Activated naive CD4-positive, alpha-beta T cell treated with anti-CD3 and anti-CD28 coated beads, Interleukin-2, amount 50 U/mL, for 24 hours (primary cell): ENCODE data around the gene DHRS7.
"Not testable (repeated sequence)": the region's sequence is repeated elsewhere in the genome, so short reads cannot be mapped to it uniquely, and the experiment has no call there.

ENCODE experiments used
- H3K27ac Mint-ChIP-seq: one replicate; pipeline ENCODE4 v1.8.0; 2021; ENCODE audit warnings: mild to moderate bottlenecking, mixed read lengths
- H3K27me3 Mint-ChIP-seq: one replicate; pipeline ENCODE4 v1.8.0; 2021; ENCODE audit warnings: mixed read lengths
- H3K36me3 Mint-ChIP-seq: one replicate; pipeline ENCODE4 v1.8.0; 2021; ENCODE audit warnings: mixed read lengths
- H3K4me1 Mint-ChIP-seq: one replicate; pipeline ENCODE4 v1.8.0; 2021; ENCODE audit warnings: mixed read lengths
- H3K4me3 Mint-ChIP-seq: one replicate; pipeline ENCODE4 v1.8.0; 2021; ENCODE audit warnings: mild to moderate bottlenecking, mixed read lengths
- H3K9me3 Mint-ChIP-seq: one replicate; pipeline ENCODE4 v1.8.0; 2021; ENCODE audit warnings: mixed read lengths

Gene DHRS7

DNA sequence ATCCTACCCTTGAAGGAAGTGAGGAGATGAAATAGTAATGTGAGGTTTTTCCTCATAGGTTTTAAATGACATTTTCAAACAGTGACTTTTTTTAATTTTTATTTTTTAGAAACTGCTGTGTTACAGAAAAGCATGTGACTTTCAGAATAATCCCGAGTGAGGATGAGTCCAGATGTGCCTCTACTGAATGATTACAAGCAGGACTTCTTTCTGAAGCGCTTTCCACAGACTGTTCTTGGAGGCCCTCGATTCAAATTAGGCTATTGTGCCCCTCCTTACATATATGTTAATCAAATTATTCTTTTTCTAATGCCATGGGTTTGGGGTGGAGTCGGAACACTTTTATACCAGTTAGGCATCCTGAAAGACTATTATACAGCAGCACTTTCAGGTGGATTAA is 57.7 kb downstream of the DHRS7 start:
- peaks cover 18% of the 10 kb centered on the region for H3K36me3 Mint-ChIP-seq
- no peaks in the 10 kb centered on the region for H3K9me3 Mint-ChIP-seq
- peaks cover 45% of the 10 kb centered on the region for H3K4me1 Mint-ChIP-seq
- H3K27me3 Mint-ChIP-seq, result no peaks in the 10 kb centered on the region
- H3K4me3 Mint-ChIP-seq, result no peak overlapping the region
- H3K27ac Mint-ChIP-seq, result no peak overlapping the region

GRCh38 chr14:60106339-60106738 is 58.9 kb downstream of the DHRS7 start:
- H3K4me1 Mint-ChIP-seq, result peaks cover 53% of the 10 kb centered on the region
- no peaks in the 10 kb centered on the region for H3K9me3 Mint-ChIP-seq
- no peak overlapping the region for H3K27ac Mint-ChIP-seq
- peaks cover 16% of the 10 kb centered on the region for H3K36me3 Mint-ChIP-seq
- no peaks in the 10 kb centered on the region for H3K27me3 Mint-ChIP-seq
- H3K4me3 Mint-ChIP-seq, result no peak overlapping the region

GRCh38 chr14:60102389-60102788 is 62.8 kb downstream of the DHRS7 start:
- H3K4me1 Mint-ChIP-seq, result peaks cover 57% of the 10 kb centered on the region
- H3K27ac Mint-ChIP-seq, result no peak overlapping the region
- no peaks in the 10 kb centered on the region for H3K9me3 Mint-ChIP-seq
- H3K4me3 Mint-ChIP-seq, result no peak overlapping the region
- peaks cover 18% of the 10 kb centered on the region for H3K36me3 Mint-ChIP-seq
- no peaks in the 10 kb centered on the region for H3K27me3 Mint-ChIP-seq

DNA sequence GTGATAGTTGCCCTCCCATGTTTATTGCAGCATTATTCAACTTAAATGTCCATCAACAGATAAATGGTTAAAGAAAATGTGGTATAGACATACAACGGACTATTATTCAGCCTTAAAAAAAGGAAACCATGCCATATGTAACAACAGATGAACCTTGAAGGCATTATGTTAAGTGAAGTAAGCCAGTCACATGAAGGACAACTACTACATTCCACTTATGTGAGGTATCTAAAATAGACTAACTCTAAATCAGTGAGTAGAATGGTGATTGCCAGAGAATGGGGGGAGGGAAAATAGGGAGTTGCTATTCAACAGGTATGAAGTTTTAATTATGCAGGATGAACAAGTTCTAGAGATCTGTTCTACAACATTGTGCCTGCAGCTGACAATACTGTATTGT is 63.4 kb downstream of the DHRS7 start:
- H3K36me3 Mint-ChIP-seq, result peaks cover 19% of the 10 kb centered on the region

GRCh38 chr14:60099855-60100254 is 65.3 kb downstream of the DHRS7 start:
- not testable (repeated sequence) for H3K4me3 Mint-ChIP-seq, H3K27me3 Mint-ChIP-seq, H3K27ac Mint-ChIP-seq, H3K9me3 Mint-ChIP-seq
- H3K36me3 Mint-ChIP-seq, result peaks cover 25% of the 10 kb centered on the region
- H3K4me1 Mint-ChIP-seq, result peaks cover 52% of the 10 kb centered on the region

More for the DNA sequence above, 63.4 kb downstream of the DHRS7 start:
- Mint-ChIP-seq H3K27ac (no peak overlapping the region), H3K9me3 (no peaks in the 10 kb centered on the region), H3K4me3 (no peak overlapping the region), H3K4me1 (peaks cover 56% of the 10 kb centered on the region), H3K27me3 (no peaks in the 10 kb centered on the region)

DNA sequence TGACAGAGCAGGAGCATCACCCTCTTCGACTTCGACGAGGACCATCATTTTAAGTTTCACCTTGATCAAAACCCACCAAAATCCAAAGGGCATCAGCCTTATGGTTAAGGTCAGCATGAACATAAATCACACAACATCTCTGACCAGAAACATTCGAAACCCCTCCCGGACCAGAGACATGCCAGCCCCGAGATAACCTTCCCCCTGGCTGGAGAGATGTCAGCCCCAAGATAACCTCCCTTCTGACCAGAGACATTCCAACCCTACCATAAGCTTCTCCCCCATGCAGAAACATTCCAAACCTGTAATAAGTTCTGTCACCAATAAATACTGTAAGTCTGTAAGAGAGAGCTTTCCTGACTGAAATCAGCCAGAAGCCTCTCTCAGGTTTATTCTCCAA is 67.2 kb downstream of the DHRS7 start:
- H3K36me3 Mint-ChIP-seq, result peaks cover 24% of the 10 kb centered on the region

DNA sequence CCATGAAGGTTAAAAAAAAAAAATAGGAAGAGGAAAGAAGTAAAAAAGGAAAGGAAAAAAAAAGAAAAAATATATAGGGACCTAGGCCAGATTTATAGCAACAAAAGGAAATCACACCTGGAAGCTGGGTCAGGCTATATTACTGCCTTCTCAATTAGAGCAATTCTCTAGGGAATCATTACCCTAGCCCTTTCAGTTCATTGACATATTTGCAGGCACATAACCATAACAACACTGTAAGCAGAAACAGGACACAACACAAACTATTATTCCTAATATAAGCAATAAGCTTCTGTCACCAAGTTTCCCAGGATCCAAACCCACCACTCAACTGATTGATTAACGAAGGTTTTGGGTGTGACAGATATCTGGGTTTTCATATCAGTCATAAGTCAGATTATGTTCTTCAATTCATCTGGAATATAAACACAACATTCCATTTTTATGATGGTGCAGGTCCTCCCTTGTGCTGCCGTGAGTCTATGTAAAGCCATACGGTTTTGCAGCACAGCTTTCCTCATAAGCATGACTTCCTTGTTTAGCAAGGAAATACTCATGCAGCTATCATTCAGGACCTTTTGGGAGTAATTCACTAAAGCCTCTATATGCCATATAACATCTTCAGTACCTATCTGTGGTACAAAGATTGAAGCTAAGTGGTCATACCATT is 69.3 kb downstream of the DHRS7 start:
- H3K4me3 Mint-ChIP-seq, result no peak overlapping the region

More for the DNA sequence above, 67.2 kb downstream of the DHRS7 start:
- Mint-ChIP-seq H3K4me3 (no peak overlapping the region), H3K4me1 (peaks cover 64% of the 10 kb centered on the region), H3K9me3 (no peaks in the 10 kb centered on the region), H3K27me3 (no peaks in the 10 kb centered on the region), H3K27ac (no peak overlapping the region)

GRCh38 chr14:60095231-60095630 is 70.0 kb downstream of the DHRS7 start:
- H3K4me3 Mint-ChIP-seq, result peak overlapping the region; percentile 34
- H3K27me3 Mint-ChIP-seq, result no peaks in the 10 kb centered on the region
- peaks cover 19% of the 10 kb centered on the region for H3K36me3 Mint-ChIP-seq
- peak overlapping the region; percentile 47 for H3K27ac Mint-ChIP-seq
- peaks cover 51% of the 10 kb centered on the region for H3K4me1 Mint-ChIP-seq
- H3K9me3 Mint-ChIP-seq, result no peaks in the 10 kb centered on the region

More for the DNA sequence above, 69.3 kb downstream of the DHRS7 start:
- no peaks in the 10 kb centered on the region for H3K27me3 Mint-ChIP-seq
- peaks cover 23% of the 10 kb centered on the region for H3K36me3 Mint-ChIP-seq
- peaks cover 52% of the 10 kb centered on the region for H3K4me1 Mint-ChIP-seq
- no peak overlapping the region for H3K27ac Mint-ChIP-seq
- H3K9me3 Mint-ChIP-seq, result no peaks in the 10 kb centered on the region

GRCh38 chr14:60094306-60094897 is 70.8 kb downstream of the DHRS7 start:
- Mint-ChIP-seq H3K4me3 (peak overlapping the region; percentile 97), H3K4me1 (peaks cover 47% of the 10 kb centered on the region), H3K36me3 (peaks cover 19% of the 10 kb centered on the region), H3K27ac (peak overlapping the region; percentile 36), H3K9me3 (no peaks in the 10 kb centered on the region), H3K27me3 (no peaks in the 10 kb centered on the region)
